ENCODE measurements around the gene TCFL5. TPM values are rescaled to one million over a fixed set of nuclear protein-coding genes. Genes with fewer than 3 reads are reported as not detected.

TCFL5 gene
- total RNA-seq, 4 donors from 2014 or later, result 12.1 to 13.9 (median 13.1) TPM

- 0 to 1% methylated on average over 39 to 62 of the region's 69 CpGs for WGBS, 2 donors
- intact Hi-C loops (cut with DNase I; ENCODE audit: low total_unique reads), result loop anchor here (5.0 kb wide), 1 partner anchor 127 kb away; no protein-coding TSS in a partner anchor
- TF ChIP-seq POLR2A (IDR thresholded peaks at IDR 0.05) (peak in 1 of 2 donors; percentile 86), CTCF (IDR thresholded peaks at IDR 0.05) (no peak)
- peak overlapping the region; percentile 35 for H3K4me3 ChIP-seq (ENCODE audit: low read depth, poor library complexity, severe bottlenecking)
- peak; percentile 94 to 99 for DNase-seq (ENCODE audit: low spot score in 2 of 2)
Measured at GRCh38 chr20:62794007-62794724, 67.5 kb downstream of the TCFL5 start.

GRCh38 chr20:62793757-62794006 is 67.9 kb downstream of the TCFL5 start:
- no peak for TF ChIP-seq POLR2A (IDR thresholded peaks at IDR 0.05)
- TF ChIP-seq CTCF (IDR thresholded peaks at IDR 0.05), result no peak
- 0 to 61% methylated on average over 1 to 5 of the region's 7 CpGs for WGBS, 2 donors
- intact Hi-C loops (cut with DNase I; ENCODE audit: low total_unique reads), result loop anchor here (5.0 kb wide), 1 partner anchor 126 kb away; no protein-coding TSS in a partner anchor
- peak in 1 of 2 donors; percentile 88 for DNase-seq (ENCODE audit: low spot score in 2 of 2)
- no peak overlapping the region for H3K4me3 ChIP-seq (ENCODE audit: low read depth, poor library complexity, severe bottlenecking)

- WGBS, 2 donors, result 77 to 79% methylated on average over 22 of the region's 22 CpGs
- TF ChIP-seq POLR2A (IDR thresholded peaks at IDR 0.05) (no peak), CTCF (IDR thresholded peaks at IDR 0.05) (no peak)
- intact Hi-C loops (cut with DNase I; ENCODE audit: low total_unique reads), result loop anchor here (5.0 kb wide), 1 partner anchor 126 kb away; no protein-coding TSS in a partner anchor
- H3K4me3 ChIP-seq (ENCODE audit: low read depth, poor library complexity, severe bottlenecking), result no peak overlapping the region
- DNase-seq (ENCODE audit: low spot score in 2 of 2), result no peak
Measured at GRCh38 chr20:62792940-62793756, 68.5 kb downstream of the TCFL5 start.

- TF ChIP-seq CTCF (IDR thresholded peaks at IDR 0.05) (no peak), POLR2A (IDR thresholded peaks at IDR 0.05) (no peak)
- DNase-seq (ENCODE audit: low spot score in 2 of 2), result no peak
- no peak overlapping the region for H3K4me3 ChIP-seq (ENCODE audit: low read depth, poor library complexity, severe bottlenecking)
- intact Hi-C loops (cut with DNase I; ENCODE audit: low total_unique reads), result loop anchor here (5.0 kb wide), 1 partner anchor 125 kb away; no protein-coding TSS in a partner anchor
- 67 to 73% methylated on average over 8 to 9 of the region's 9 CpGs for WGBS, 2 donors
Measured at GRCh38 chr20:62792182-62792939, 69.3 kb downstream of the TCFL5 start.

- intact Hi-C loops (cut with DNase I; ENCODE audit: low total_unique reads), result loop anchor here (5.0 kb wide), 1 partner anchor 124 kb away; no protein-coding TSS in a partner anchor
- H3K4me3 ChIP-seq (ENCODE audit: low read depth, poor library complexity, severe bottlenecking), result no peak overlapping the region
- 27 to 32% methylated on average over 23 of the region's 23 CpGs for WGBS, 2 donors
- TF ChIP-seq POLR2A (IDR thresholded peaks at IDR 0.05) (no peak), CTCF (IDR thresholded peaks at IDR 0.05) (peak in 1 of 3 donors; percentile 58)
- DNase-seq (ENCODE audit: low spot score in 2 of 2), result peak; percentile 73 to 95
Measured at GRCh38 chr20:62791301-62792181, 70.1 kb downstream of the TCFL5 start.

Measured in lower leg skin (tissue), 4 donors.